Keratinocyte (primary cell): ENCODE measurements around the gene TRIM51. TPM values are rescaled to one million over a fixed set of nuclear protein-coding genes. Genes with fewer than 3 reads are reported as not detected.
"Not testable (repeated sequence)": the region's sequence is repeated elsewhere in the genome, so short reads cannot be mapped to it uniquely, and the experiment has no call there.

ENCODE experiments used
- DNase-seq: peaks from one replicate; pipeline ENCODE4 v3.0.0-alpha.2; 2011; ENCODE audit warnings: low read depth, missing footprints, low spot score
- FAIRE-seq: peaks from 2 replicates; lab custom pipeline; 2011; peaks lifted over from hg19 to GRCh38; lab: Jason Lieb, UNC
- H2AFZ ChIP-seq: 2 replicates; pipeline ENCODE4 v1.6.0; 2012; ENCODE audit warnings: low read length, control low read depth, inconsistent platforms; ENCODE audit not compliant: control insufficient read depth
- H3K27ac ChIP-seq: 2 replicates; pipeline ENCODE4 v1.5.1; 2011; ENCODE audit warnings: low read length; ENCODE audit not compliant: control insufficient read depth, insufficient read depth
- H3K27me3 ChIP-seq: 3 replicates; pipeline ENCODE4 v1.6.0; 2011; ENCODE audit warnings: low read length; ENCODE audit not compliant: control insufficient read depth, insufficient read depth; ENCODE audit errors: extremely low read depth
- H3K36me3 ChIP-seq, 2 experiments: 2 replicates in 1 of 2; 3 replicates in 1 of 2; pipeline ENCODE4 v1.5.1; 2011; ENCODE audit warnings: low read length in 2 of 2, mild to moderate bottlenecking in 1 of 2; ENCODE audit not compliant: control insufficient read depth in 2 of 2, insufficient read depth in 2 of 2; ENCODE audit errors: extremely low read depth in 1 of 2
- H3K4me1 ChIP-seq: 3 replicates; pipeline ENCODE4 v1.5.1; 2011; ENCODE audit warnings: low read length; ENCODE audit not compliant: control insufficient read depth, insufficient read depth; ENCODE audit errors: extremely low read depth
- H3K4me2 ChIP-seq: 3 replicates; pipeline ENCODE4 v1.6.0; 2011; ENCODE audit warnings: low read depth, low read length; ENCODE audit not compliant: control insufficient read depth, insufficient read depth; ENCODE audit errors: extremely low read depth
- H3K4me3 ChIP-seq, 3 experiments: fragments of 200-600 bp in 1 of 3; sonication (generic) in 1 of 3; 2 replicates in 2 of 3; 3 replicates in 1 of 3; pipeline ENCODE4 v1.5.1; 2011 to 2016; ENCODE audit warnings: low read length in 3 of 3, mild to moderate bottlenecking in 3 of 3, control low read depth in 2 of 3, inconsistent platforms in 1 of 3, low read depth in 1 of 3, mixed read lengths in 1 of 3, mixed run types in 1 of 3, moderate library complexity in 1 of 3; ENCODE audit not compliant: control insufficient read depth in 2 of 3, insufficient read depth in 2 of 3; ENCODE audit errors: extremely low read depth in 1 of 3
- H3K79me2 ChIP-seq: 2 replicates; pipeline ENCODE4 v1.6.0; 2012; ENCODE audit warnings: low read length; ENCODE audit not compliant: control insufficient read depth, insufficient read depth
- H3K9ac ChIP-seq: 3 replicates; pipeline ENCODE4 v1.6.0; 2011; ENCODE audit warnings: low read length; ENCODE audit not compliant: control insufficient read depth, insufficient read depth; ENCODE audit errors: extremely low read depth
- H3K9me1 ChIP-seq: 3 replicates; pipeline ENCODE4 v1.6.0; 2011; ENCODE audit warnings: low read length; ENCODE audit not compliant: control insufficient read depth, insufficient read depth; ENCODE audit errors: extremely low read depth
- H3K9me3 ChIP-seq: 2 replicates; pipeline ENCODE4 v1.5.1; 2012; ENCODE audit warnings: low read depth, low read length; ENCODE audit not compliant: control insufficient read depth
- H4K20me1 ChIP-seq: 3 replicates; pipeline ENCODE4 v1.6.0; 2011; ENCODE audit warnings: low read length; ENCODE audit not compliant: control insufficient read depth, insufficient read depth; ENCODE audit errors: extremely low read depth
- dilution Hi-C: fragments of 300-500 bp; cut with MboI; formaldehyde crosslinking; loops from one replicate; pipeline ENCODE4 v1.7.0; 2020; ENCODE audit warnings: low sequenced_read_pairs; ENCODE audit not compliant: extremely low pct_ligation_motif_present
- polyA plus RNA-seq, 5 experiments: library from polyadenylated mRNA; depleted of rRNA in 3 of 5; stranded (reverse) in 3 of 5; stranded (forward) in 1 of 5; unstranded in 1 of 5; fragments of >200 nt; gene quantifications; 1 replicate in 1 of 5; 2 replicates in 3 of 5; 3 replicates in 1 of 5; pipeline versions ENCODE4 v1.2.1 to v1.2.3, GENCODE V29; 2011 to 2012; ENCODE audit warnings: missing spikeins in 2 of 5, low read depth in 1 of 5, low replicate concordance in 1 of 5

The TRIM51 gene
- polyA plus RNA-seq, 1 donor (not counting 4 experiments of a cell fraction or from before 2014, with no cell fraction given): not detected

GRCh38 chr11:55873146-55873545 lies 10.0 kb upstream of the TRIM51 start:
- FAIRE-seq, DNase-seq, H3K79me2 ChIP-seq, H3K9me1 ChIP-seq, dilution Hi-C loops, H2AFZ ChIP-seq, H4K20me1 ChIP-seq, H3K9ac ChIP-seq, H3K36me3 ChIP-seq, H3K27me3 ChIP-seq, H3K27ac ChIP-seq, H3K4me1 ChIP-seq, H3K9me3 ChIP-seq, H3K4me3 ChIP-seq, H3K4me2 ChIP-seq: not testable (repeated sequence)

DNA sequence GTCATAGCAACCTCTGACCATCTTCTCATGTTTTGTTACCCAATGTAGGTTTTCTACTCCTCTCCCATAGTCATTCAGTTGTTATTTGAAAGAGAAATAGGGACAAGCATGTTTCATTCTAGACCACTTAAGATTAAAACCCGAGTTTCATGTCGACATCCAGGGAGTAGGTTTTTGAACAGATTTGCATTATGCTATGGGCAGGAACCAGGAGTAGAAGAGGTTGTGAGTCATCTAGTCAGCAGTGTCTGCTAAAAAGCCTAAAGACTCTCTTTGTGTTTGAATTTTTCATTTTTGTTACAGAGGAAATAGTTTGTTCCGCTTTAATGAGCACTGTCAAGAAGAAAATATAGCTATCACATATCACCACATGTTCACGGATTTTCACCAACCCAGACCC lies 1.9 kb downstream of the TRIM51 start:
- H3K4me2 ChIP-seq, FAIRE-seq, H3K4me1 ChIP-seq, H3K4me3 ChIP-seq, H3K27ac ChIP-seq, H3K36me3 ChIP-seq, DNase-seq, H3K9me1 ChIP-seq, H3K27me3 ChIP-seq, H3K79me2 ChIP-seq, H2AFZ ChIP-seq, H3K9ac ChIP-seq, H3K9me3 ChIP-seq, H4K20me1 ChIP-seq, dilution Hi-C loops: not testable (repeated sequence)

- not testable (repeated sequence) for FAIRE-seq
Observed at GRCh38 chr11:55885481-55885880, 2.4 kb downstream of the TRIM51 start.

More at GRCh38 chr11:55885481-55885880, 2.4 kb downstream of the TRIM51 start:
- H3K4me2 ChIP-seq, H3K9ac ChIP-seq, H3K9me1 ChIP-seq, dilution Hi-C loops, H3K27me3 ChIP-seq, H3K79me2 ChIP-seq, H3K36me3 ChIP-seq, H3K4me3 ChIP-seq, DNase-seq, H4K20me1 ChIP-seq, H3K4me1 ChIP-seq, H3K27ac ChIP-seq, H3K9me3 ChIP-seq, H2AFZ ChIP-seq: not testable (repeated sequence)
